Fibroblast of lung (primary cell): ENCODE results near the gene SORBS1.

Source experiments
- EZH2 ChIP-seq: IDR thresholded peaks from 2 replicates; pipeline ENCODE4 v1.5.1; 2012; ENCODE audit warnings: low read length, control low read depth, mild to moderate bottlenecking; ENCODE audit errors: missing control alignments
- TF ChIP-seq, protein P1 (sequence below), 2 donors: IDR thresholded peaks in 1 of 2; conservative IDR thresholded peaks in 1 of 2; 1 replicate in 1 of 2; 2 replicates in 1 of 2; pipeline ENCODE4 v1.5.1; 2011 to 2012; ENCODE audit warnings: low read length in 2 of 2, control low read depth in 1 of 2, inconsistent platforms in 1 of 2, low read depth in 1 of 2, mild to moderate bottlenecking in 1 of 2

DNA sequence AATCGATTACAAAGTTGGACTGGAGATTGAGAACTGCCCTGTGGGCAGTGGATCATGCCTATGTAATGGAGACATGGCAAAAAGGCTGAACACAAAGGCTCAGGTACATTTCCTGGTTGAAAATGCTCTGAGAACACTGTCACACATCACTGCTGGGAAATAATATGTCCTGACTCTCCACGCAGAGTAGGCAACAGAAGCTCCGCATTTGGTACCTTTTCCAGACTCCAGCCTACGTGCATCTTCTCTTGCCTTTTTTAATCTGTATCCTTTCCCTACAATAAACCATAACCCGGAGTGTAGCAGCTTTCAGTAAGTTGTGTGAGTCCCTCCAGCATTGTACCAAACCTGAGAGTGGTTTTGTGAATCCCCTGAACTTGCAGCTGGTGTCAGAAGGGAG lies 134.7 kb downstream of the SORBS1 start:
- TF ChIP-seq, protein P1, sequence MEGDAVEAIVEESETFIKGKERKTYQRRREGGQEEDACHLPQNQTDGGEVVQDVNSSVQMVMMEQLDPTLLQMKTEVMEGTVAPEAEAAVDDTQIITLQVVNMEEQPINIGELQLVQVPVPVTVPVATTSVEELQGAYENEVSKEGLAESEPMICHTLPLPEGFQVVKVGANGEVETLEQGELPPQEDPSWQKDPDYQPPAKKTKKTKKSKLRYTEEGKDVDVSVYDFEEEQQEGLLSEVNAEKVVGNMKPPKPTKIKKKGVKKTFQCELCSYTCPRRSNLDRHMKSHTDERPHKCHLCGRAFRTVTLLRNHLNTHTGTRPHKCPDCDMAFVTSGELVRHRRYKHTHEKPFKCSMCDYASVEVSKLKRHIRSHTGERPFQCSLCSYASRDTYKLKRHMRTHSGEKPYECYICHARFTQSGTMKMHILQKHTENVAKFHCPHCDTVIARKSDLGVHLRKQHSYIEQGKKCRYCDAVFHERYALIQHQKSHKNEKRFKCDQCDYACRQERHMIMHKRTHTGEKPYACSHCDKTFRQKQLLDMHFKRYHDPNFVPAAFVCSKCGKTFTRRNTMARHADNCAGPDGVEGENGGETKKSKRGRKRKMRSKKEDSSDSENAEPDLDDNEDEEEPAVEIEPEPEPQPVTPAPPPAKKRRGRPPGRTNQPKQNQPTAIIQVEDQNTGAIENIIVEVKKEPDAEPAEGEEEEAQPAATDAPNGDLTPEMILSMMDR (conservative IDR thresholded peaks at IDR 0.05 in 1 of 2, IDR thresholded peaks at IDR 0.05 in 1 of 2; ENCODE audit: low read depth in 1 of 2, low read length in 2 of 2): no peak
- no peak for TF ChIP-seq EZH2
